Stimulated activated CD4-positive, alpha-beta T cell treated with anti-CD3 and anti-CD28 coated beads, Interleukin-12 subunit alpha, Interleukin-12 subunit beta, amount 100 ng/mL, for 4 hours (primary cell): ENCODE measurements around the gene SP3.
A peak's percentile ranks its signal among the peaks of the same experiment; 100 is the strongest.

Source experiments
- DNase-seq: peaks from one replicate; pipeline ENCODE4 v3.0.0-alpha.2; 2020

Gene SP3

GRCh38 chr2:173964565-173965371, 405 bp downstream of the SP3 start:
- peak; percentile 82 for DNase-seq

- peak; percentile 94 for DNase-seq
These were observed 1.2 kb downstream of the SP3 start for GRCh38 chr2:173963817-173964564.

- no peak for DNase-seq
These were observed 1.8 kb downstream of the SP3 start for GRCh38 chr2:173963323-173963816.

GRCh38 chr2:173962583-173963110, 2.5 kb downstream of the SP3 start:
- no peak for DNase-seq

- no peak for DNase-seq
These were observed 3.1 kb downstream of the SP3 start for GRCh38 chr2:173962031-173962430.

GRCh38 chr2:173961346-173961705, 3.8 kb downstream of the SP3 start:
- no peak for DNase-seq

GRCh38 chr2:173959909-173960308, 5.3 kb downstream of the SP3 start:
- no peak for DNase-seq

GRCh38 chr2:173959358-173959884, 5.8 kb downstream of the SP3 start:
- DNase-seq: no peak

GRCh38 chr2:173958198-173958846, 6.9 kb downstream of the SP3 start:
- DNase-seq: no peak

- no peak for DNase-seq
These were observed 7.7 kb downstream of the SP3 start for GRCh38 chr2:173957517-173957916.

GRCh38 chr2:173956454-173956853, 8.7 kb downstream of the SP3 start:
- DNase-seq: no peak

GRCh38 chr2:173955867-173956266, 9.3 kb downstream of the SP3 start:
- DNase-seq: no peak

- no peak for DNase-seq
These were observed 10.2 kb downstream of the SP3 start for GRCh38 chr2:173955004-173955403.

GRCh38 chr2:173953047-173953424, 12.1 kb downstream of the SP3 start:
- DNase-seq: no peak

- no peak for DNase-seq
These were observed 12.7 kb downstream of the SP3 start for GRCh38 chr2:173952267-173953046.

GRCh38 chr2:173948842-173949241, 16.3 kb downstream of the SP3 start:
- no peak for DNase-seq

GRCh38 chr2:173948198-173948597, 17.0 kb downstream of the SP3 start:
- no peak for DNase-seq

GRCh38 chr2:173947131-173947530, 18.0 kb downstream of the SP3 start:
- no peak for DNase-seq

GRCh38 chr2:173943738-173944137, 21.4 kb downstream of the SP3 start:
- DNase-seq: no peak

GRCh38 chr2:173942861-173943523, 22.2 kb downstream of the SP3 start:
- no peak for DNase-seq

- DNase-seq: no peak
These were observed 23.6 kb downstream of the SP3 start for GRCh38 chr2:173941567-173941966.
